Astrocyte (in vitro differentiated cells and primary cell): ENCODE measurements around the gene UNKL. TPM values are rescaled to one million over a fixed set of nuclear protein-coding genes. Genes with fewer than 3 reads are reported as not detected.

Experiments used
- DNase-seq: peaks from one replicate; pipeline ENCODE4 v3.0.0-alpha.2; 2010; ENCODE audit warnings: low read depth
- FAIRE-seq: peaks from 2 replicates; lab custom pipeline; 2011; peaks lifted over from hg19 to GRCh38; lab: Jason Lieb, UNC
- H2AFZ ChIP-seq: 2 replicates; pipeline ENCODE4 v1.6.0; 2012; ENCODE audit warnings: low read depth, low read length, inconsistent platforms
- H3K27ac ChIP-seq: 2 replicates; pipeline ENCODE4 v1.5.1; 2011; ENCODE audit warnings: low read depth, low read length, inconsistent platforms
- H3K27me3 ChIP-seq: 2 replicates; pipeline ENCODE4 v1.6.0; 2011; ENCODE audit warnings: low read length, inconsistent platforms; ENCODE audit not compliant: insufficient read depth
- H3K36me3 ChIP-seq: 2 replicates; pipeline ENCODE4 v1.5.1; 2011; ENCODE audit warnings: low read length, inconsistent platforms; ENCODE audit not compliant: insufficient read depth
- H3K4me1 ChIP-seq: 2 replicates; pipeline ENCODE4 v1.5.1; 2011; ENCODE audit warnings: low read length, inconsistent platforms; ENCODE audit not compliant: insufficient read depth
- H3K4me2 ChIP-seq: 2 replicates; pipeline ENCODE4 v1.6.0; 2012; ENCODE audit warnings: low read length, inconsistent platforms
- H3K4me3 ChIP-seq: 2 replicates; pipeline ENCODE4 v1.5.1; 2011; ENCODE audit warnings: low read depth, mild to moderate bottlenecking, low read length, inconsistent platforms; ENCODE audit not compliant: insufficient read depth
- H3K79me2 ChIP-seq: 2 replicates; pipeline ENCODE4 v1.6.0; 2012; ENCODE audit warnings: mild to moderate bottlenecking, low read length, inconsistent platforms; ENCODE audit not compliant: insufficient read depth
- H3K9ac ChIP-seq: 2 replicates; pipeline ENCODE4 v1.6.0; 2012; ENCODE audit warnings: mild to moderate bottlenecking, low read length, inconsistent platforms
- H3K9me3 ChIP-seq: 2 replicates; pipeline ENCODE4 v1.5.1; 2012; ENCODE audit warnings: low read depth, mild to moderate bottlenecking, low read length, inconsistent platforms; ENCODE audit not compliant: insufficient read depth
- H4K20me1 ChIP-seq: 2 replicates; pipeline ENCODE4 v1.6.0; 2012; ENCODE audit warnings: low read length, inconsistent platforms; ENCODE audit not compliant: insufficient read depth
- H3K27ac Mint-ChIP-seq: one replicate; pipeline ENCODE4 v1.8.0; 2021; ENCODE audit warnings: mild to moderate bottlenecking, mixed read lengths; ENCODE audit not compliant: unreplicated experiment
- H3K27me3 Mint-ChIP-seq: one replicate; pipeline ENCODE4 v1.8.0; 2021; ENCODE audit warnings: low read depth, mixed read lengths; ENCODE audit not compliant: unreplicated experiment
- H3K36me3 Mint-ChIP-seq: one replicate; pipeline ENCODE4 v1.8.0; 2021; ENCODE audit warnings: low read depth, mixed read lengths; ENCODE audit not compliant: unreplicated experiment
- H3K4me1 Mint-ChIP-seq: one replicate; pipeline ENCODE4 v1.8.0; 2021; ENCODE audit warnings: low read depth, mixed read lengths; ENCODE audit not compliant: unreplicated experiment
- H3K4me3 Mint-ChIP-seq: one replicate; pipeline ENCODE4 v1.8.0; 2021; ENCODE audit warnings: mild to moderate bottlenecking, moderate library complexity, mixed read lengths; ENCODE audit not compliant: unreplicated experiment
- H3K9me3 Mint-ChIP-seq: one replicate; pipeline ENCODE4 v1.8.0; 2021; ENCODE audit warnings: mild to moderate bottlenecking, mixed read lengths; ENCODE audit not compliant: unreplicated experiment
- EZH2 ChIP-seq: IDR thresholded peaks from 2 replicates; pipeline ENCODE4 v1.6.1; 2012; ENCODE audit warnings: mild to moderate bottlenecking, low read length, inconsistent platforms; ENCODE audit not compliant: insufficient read depth
- total RNA-seq: library from RNA; stranded (reverse); gene quantifications from 2 replicates; pipeline ENCODE4 v1.2.1, GENCODE V29; 2021
- TF ChIP-seq, protein P1 (sequence below): IDR thresholded peaks from 2 replicates; pipeline ENCODE4 v1.5.1; 2011; ENCODE audit warnings: low read depth, mild to moderate bottlenecking, inconsistent platforms, low read length, moderate library complexity; ENCODE audit not compliant: insufficient read depth

Gene UNKL
- total RNA-seq, 1 donor from 2014 or later = 10.7 TPM

DNA sequence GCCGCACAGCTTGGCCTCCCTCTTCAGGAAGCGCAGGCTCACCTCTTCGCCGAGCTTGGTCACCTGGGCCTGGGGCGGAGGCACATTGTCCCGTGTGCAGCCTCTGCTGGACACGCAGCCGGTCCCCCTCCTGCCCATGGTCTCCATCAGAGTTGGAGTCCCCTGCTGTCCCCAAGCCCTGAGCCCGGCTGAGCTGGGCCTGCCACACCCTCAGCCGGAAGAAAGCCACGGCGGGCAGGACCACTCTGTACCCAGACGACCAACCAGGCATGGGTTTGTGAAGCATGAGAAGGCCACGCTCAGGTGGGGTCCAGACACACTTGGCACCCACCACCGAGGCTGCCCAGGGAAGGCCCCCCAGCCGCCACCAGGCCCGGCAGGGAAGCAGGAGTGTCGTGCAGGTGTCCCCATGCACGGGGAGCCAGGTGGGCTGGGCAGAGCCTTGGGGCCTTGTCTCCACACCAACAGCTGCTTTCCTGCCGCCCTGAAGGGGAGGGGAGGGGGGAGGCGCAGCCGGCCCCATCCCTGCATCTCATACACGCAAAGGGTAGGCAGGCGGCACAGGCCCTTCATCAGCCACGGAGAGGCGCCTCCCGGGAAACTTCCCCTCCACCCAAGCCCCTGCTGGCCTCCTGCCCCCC lies 24.7 kb upstream of the UNKL start:
- Histone ChIP-seq H2AFZ (no peak overlapping the region), H3K4me2 (no peak overlapping the region), H3K79me2 (no peaks in the 10 kb centered on the region), H3K27me3 (no peaks in the 10 kb centered on the region), H4K20me1 (no peaks in the 10 kb centered on the region), H3K4me3 (no peak overlapping the region), H3K9ac (no peak overlapping the region), H3K27ac (no peak overlapping the region), H3K36me3 (no peaks in the 10 kb centered on the region), H3K9me3 (no peaks in the 10 kb centered on the region), H3K4me1 (no peaks in the 10 kb centered on the region)
- Mint-ChIP-seq H3K36me3 (no peaks in the 10 kb centered on the region), H3K4me1 (no peaks in the 10 kb centered on the region), H3K27me3 (peaks cover 2% of the 10 kb centered on the region), H3K9me3 (no peaks in the 10 kb centered on the region), H3K4me3 (no peak overlapping the region), H3K27ac (no peak overlapping the region)
- no peak for FAIRE-seq
- TF ChIP-seq, protein P1, sequence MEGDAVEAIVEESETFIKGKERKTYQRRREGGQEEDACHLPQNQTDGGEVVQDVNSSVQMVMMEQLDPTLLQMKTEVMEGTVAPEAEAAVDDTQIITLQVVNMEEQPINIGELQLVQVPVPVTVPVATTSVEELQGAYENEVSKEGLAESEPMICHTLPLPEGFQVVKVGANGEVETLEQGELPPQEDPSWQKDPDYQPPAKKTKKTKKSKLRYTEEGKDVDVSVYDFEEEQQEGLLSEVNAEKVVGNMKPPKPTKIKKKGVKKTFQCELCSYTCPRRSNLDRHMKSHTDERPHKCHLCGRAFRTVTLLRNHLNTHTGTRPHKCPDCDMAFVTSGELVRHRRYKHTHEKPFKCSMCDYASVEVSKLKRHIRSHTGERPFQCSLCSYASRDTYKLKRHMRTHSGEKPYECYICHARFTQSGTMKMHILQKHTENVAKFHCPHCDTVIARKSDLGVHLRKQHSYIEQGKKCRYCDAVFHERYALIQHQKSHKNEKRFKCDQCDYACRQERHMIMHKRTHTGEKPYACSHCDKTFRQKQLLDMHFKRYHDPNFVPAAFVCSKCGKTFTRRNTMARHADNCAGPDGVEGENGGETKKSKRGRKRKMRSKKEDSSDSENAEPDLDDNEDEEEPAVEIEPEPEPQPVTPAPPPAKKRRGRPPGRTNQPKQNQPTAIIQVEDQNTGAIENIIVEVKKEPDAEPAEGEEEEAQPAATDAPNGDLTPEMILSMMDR = no peak
- TF ChIP-seq EZH2 = no peak
- no peak for DNase-seq

DNA sequence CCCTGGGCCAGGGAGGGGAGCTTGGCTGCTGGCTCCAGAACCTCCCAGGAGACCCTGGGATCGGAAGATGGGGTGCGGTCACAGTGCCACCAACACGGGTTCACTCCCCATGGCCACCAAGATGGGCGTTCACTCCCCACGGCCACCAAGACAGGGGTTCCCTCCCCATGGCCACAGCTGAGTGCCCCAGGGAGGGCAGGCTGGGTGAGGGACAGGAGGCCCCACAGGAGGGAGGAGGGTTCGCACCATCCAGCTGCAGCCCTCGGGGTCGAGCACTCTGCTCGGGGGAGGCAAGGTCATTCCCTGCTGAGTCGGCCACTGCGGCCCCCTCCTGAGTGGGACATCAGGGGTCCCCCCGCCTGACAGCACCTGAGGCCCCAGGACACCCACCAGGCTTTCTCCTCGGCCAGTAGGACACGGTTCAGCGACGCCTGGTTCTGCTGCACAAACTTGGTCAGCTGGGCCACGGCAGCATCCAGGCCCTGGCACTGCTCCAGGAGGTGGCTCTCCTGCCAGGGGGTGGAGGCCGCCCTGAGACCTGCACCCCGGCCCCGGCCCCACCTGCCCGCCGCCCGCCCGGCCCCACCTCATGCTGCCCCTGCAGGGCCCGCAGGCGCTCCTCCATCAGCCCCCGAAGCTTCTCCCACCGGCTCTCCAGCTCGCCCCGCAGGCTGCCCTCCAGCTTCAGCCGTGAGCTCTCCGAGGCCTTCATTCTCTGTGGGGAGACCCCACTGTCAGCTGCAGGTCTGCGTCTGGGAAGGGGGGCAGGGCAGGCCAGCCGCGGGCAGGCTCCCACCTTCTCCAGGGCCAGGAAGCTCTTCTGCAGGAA lies 23.9 kb upstream of the UNKL start:
- Histone ChIP-seq H3K36me3 (no peaks in the 10 kb centered on the region), H3K4me3 (no peak overlapping the region), H3K79me2 (no peaks in the 10 kb centered on the region), H3K9me3 (no peaks in the 10 kb centered on the region), H3K4me2 (no peak overlapping the region), H3K4me1 (no peaks in the 10 kb centered on the region), H4K20me1 (no peaks in the 10 kb centered on the region), H3K27me3 (no peaks in the 10 kb centered on the region), H3K9ac (no peak overlapping the region), H2AFZ (no peak overlapping the region), H3K27ac (no peak overlapping the region)
- no peak overlapping the region for H3K27ac Mint-ChIP-seq
- DNase-seq (no peak), FAIRE-seq (no peak)
- no peak for TF ChIP-seq EZH2
- TF ChIP-seq, protein P1 = no peak
- H3K9me3 Mint-ChIP-seq = no peaks in the 10 kb centered on the region
- H3K27me3 Mint-ChIP-seq = peaks cover 2% of the 10 kb centered on the region
- H3K4me3 Mint-ChIP-seq = no peak overlapping the region
- H3K4me1 Mint-ChIP-seq = no peaks in the 10 kb centered on the region
- no peaks in the 10 kb centered on the region for H3K36me3 Mint-ChIP-seq

DNA sequence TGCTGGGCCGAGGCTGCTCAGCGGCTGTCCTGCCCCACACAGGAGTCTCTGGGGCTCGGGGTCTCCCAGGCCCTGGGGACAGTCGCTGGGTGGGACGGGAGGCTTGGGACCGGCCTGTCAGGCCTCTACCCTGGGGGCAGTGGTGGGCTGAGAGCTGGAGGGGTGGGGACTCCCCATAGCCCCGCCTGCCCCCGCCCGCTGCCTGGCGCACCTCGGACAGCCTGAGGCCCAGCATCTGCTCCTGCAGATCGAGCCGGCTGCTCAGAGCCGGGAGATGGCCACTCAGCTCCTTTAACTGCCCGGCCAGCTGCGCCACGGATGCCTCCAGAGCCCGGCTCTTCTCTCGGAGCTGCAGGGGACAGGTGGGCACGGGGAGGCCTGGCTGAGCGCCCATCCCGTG lies 23.1 kb upstream of the UNKL start:
- Mint-ChIP-seq H3K27ac (no peak overlapping the region), H3K36me3 (no peaks in the 10 kb centered on the region), H3K27me3 (peaks cover 2% of the 10 kb centered on the region), H3K9me3 (no peaks in the 10 kb centered on the region), H3K4me3 (no peak overlapping the region), H3K4me1 (no peaks in the 10 kb centered on the region)
- Histone ChIP-seq H3K4me2 (no peak overlapping the region), H3K9me3 (no peaks in the 10 kb centered on the region), H3K36me3 (no peaks in the 10 kb centered on the region), H3K79me2 (no peaks in the 10 kb centered on the region), H3K4me3 (no peak overlapping the region), H3K27ac (no peak overlapping the region), H2AFZ (no peak overlapping the region), H4K20me1 (no peaks in the 10 kb centered on the region), H3K4me1 (no peaks in the 10 kb centered on the region), H3K9ac (no peak overlapping the region), H3K27me3 (no peaks in the 10 kb centered on the region)
- no peak for TF ChIP-seq EZH2
- TF ChIP-seq, protein P1 = no peak
- FAIRE-seq (no peak), DNase-seq (no peak)
